Measurements from ENCODE around the gene QKI.

Gene QKI

DNA sequence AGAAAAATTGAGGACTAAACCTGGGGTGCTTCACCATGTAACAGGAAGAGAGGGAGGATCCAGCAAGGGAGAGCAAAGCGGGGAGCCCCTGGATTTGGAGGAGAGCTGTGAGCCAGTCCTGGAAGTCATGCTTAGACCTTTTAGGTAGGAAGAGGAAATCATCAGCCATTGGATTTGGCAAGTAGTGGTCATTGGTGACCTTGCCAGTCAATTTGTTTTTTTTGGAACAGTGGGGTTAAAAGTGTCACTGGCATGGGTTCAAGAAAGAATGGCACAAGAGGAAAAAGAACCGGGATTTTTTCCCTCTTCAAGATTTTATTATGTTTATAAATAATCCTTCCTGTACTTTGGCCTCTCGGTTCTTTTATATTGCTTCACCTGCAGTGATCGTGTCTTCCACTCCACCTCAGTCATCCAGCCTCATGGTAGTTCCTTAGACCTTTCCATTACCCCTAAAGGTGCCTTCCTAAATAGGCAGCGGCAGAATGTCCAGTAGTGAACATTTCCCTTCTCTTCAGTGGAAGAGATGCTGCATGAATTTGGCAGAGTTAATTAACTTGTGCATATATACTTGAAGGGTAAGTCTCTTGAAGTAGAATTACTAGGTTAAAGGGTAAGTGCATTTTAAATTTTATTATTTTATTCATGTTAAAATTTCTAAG is 124.7 kb downstream of the QKI start:
- no peak for FAIRE-seq

DNA sequence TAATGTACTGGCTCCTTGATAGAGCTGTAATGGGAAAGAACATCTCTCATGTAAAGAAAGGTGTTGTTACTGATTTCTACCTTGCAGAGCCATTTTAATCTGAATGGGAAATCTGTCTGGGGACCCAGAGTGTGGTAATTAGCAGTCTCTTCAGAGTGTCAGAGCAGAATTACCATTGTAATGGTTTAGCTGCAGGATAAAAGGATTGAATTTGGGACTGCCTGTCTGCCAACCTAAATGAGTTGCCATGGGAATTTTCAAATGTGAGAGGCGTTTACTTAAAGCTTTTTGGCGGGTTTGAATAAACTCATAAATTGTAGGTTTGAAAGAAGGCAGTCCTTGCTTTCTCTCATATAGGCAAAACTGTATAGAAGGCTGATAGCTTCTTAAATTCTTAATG is 128.8 kb downstream of the QKI start:
- no peak for FAIRE-seq

DNA sequence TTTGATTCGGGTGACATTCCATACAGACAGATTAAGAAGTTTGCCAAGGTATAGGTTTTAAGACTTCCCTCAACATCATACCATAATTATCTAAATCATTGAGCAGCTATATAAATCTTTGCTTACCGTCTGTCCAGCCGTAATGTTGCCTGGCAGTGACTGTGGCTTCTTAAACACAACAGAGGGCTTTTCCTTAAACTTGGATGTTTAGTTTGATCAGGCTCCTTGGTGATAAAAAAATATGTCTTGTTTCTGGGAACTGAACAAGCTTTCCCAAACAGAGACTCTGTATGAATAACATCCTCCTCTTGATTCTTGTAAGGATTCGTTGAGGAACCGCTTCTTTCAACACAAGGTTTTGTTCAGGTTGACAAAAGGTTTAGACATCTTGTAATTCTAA is 130.9 kb downstream of the QKI start:
- FAIRE-seq = no peak

DNA sequence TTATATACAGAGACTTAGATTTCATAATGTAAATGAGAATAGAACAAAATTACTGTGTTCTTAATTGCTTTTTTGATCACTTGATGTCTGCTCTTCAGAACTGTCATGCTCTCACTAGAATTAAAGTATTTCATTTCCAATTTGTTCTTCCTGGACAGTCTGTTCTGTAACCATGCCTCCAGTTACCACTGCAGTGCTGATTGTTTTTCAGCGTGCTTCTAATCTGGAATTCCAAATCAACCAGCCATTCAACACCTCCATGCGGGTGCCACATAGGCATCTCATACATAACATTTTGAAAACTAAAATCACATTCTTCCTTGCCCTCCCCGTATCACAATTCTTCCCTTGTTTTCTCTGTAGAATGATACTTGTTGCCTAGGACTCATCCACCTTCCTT is 132.8 kb downstream of the QKI start:
- no peak for FAIRE-seq

DNA sequence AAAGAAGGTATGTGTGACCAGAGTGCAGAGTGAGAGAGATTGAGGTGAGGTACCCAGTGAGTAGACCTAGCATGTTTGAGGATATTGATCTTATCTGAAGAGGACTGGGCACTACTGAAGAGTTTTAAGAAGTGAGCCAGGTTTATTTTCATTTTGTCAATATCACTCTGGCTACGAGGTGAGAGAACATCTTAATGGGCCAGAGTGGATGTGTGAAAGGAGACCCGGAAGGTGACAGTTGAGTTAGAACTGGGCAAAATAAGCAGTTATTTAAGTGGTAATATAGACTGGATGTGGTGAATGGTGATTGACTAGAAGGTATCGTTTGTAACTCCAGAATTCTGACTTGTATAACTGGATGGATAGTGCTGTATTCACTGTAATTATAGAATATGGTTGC is 134.1 kb downstream of the QKI start:
- FAIRE-seq = no peak

DNA sequence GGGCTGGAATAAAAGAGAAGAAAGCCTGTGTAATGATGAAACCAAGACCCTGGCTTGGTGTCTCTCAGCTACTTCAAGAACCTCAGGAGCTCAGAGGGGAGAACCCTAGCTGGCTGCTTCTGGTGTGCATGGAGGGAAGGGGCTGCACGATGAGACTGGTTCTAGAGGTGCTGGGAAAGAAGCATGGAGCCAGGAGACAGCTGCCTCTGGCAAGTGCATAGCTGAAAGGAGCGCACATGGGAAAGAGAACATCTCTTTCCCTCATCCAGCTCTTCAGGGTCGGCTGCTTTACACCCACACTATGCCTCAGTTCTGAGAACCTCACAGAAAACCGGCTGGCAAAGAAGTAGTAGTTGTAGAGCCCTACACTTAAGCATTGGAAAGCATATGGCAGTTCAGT is 139.5 kb downstream of the QKI start:
- no peak for FAIRE-seq

DNA sequence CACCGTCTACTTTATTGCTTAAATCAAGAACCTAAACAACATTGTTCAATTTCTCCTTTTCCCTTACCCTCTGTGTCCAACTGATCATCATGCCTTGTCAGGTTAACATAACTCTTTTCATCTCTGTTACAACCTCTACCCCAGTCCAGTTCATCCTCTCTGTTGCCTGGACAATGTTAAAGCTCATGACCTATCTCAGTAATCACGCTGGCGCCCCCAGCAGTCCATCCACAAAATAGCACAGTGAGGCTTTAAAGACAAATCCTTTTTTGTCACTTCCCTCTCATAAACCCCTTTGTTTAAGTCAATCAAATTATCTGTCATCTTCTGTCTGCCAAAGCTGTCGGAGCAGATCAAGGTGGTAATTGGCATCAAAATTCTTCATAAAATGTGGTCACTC is 140.1 kb downstream of the QKI start:
- FAIRE-seq = no peak

DNA sequence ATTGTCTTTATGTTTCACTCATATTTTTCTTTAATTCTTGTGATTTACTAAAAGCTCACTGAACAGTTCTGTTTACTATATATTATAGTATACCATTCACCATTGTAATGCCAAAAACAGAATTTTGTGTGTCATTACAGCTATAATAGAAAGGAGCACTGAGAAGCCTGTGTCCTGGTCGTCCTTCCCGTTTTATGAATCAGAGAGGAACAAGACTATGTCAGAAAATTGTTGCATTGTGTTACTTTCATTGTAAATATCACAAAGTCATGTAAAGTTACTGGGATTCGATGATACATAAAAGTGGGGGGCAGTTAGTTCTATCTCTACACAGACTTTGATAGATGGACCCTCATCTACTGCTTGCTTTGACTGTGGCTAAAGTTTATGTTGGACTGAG is 145.1 kb downstream of the QKI start:
- no peak for FAIRE-seq

DNA sequence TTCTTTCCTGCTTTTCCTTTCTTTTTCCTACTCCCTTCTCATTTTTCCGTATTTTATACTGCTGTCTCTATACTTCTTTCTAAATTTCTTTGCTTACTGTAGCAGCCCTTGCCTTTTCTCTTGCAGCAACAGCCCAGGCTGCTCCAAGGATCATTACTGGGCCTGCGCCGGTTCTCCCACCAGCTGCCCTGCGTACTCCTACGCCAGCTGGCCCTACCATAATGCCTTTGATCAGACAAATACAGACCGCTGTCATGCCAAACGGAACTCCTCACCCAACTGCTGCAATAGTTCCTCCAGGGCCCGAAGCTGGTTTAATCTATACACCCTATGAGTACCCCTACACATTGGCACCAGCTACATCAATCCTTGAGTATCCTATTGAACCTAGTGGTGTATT is 148.8 kb downstream of the QKI start:
- FAIRE-seq = no peak

DNA sequence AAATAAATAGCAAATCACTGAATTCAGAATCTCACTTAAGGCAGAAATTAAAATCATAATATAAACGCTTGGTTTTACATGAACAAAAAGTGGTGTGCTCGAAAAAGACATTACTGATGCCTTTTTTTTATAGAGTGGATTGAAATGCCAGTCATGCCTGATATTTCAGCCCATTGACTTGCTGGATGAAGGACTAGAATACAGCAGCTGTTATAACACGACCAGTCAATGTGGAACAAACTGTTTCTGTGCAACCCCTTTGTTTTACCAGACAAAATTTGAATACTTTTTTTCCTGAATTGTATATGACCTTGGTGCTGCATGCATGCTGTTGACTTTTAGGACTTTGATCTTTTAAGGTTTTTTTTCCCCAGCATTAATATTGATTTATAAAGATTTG is 150.0 kb downstream of the QKI start:
- FAIRE-seq = no peak

DNA sequence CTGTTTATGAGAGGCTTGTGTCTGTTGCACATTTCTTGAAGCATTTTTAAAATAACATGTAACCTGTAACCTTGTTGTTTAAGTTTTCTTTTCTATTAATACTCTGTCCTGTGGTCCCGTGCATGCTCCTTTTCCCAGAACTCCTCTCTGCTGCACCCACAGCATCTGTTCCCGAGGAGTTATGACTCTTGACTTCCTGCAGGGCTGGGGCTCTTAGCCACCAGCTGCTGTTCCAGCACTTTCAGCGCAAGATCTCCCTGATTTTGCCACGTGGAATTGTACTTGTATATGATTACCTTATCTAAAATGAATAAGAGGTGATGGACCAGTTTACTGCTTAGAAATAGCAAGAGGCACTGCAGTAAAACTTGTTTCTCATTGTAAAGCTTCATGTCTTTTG is 150.6 kb downstream of the QKI start:
- no peak for FAIRE-seq

DNA sequence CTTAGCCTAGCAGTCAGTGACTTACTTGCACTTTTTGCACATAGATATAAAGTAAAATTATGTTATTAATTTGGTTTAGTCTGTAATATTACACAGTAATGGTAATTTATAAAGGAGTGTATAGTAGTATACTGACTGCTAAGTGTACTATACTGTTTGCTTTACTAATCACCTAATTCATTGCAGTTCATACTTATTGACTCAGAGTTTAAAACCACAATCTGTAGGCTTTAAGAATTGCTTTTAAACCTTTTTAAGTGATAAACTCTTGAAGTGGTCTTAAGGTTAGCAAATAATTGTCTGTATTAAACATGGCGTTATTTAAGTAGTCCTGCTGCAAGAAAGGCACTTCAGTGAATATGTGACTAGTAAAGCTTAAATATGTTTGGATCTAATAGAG is 151.5 kb downstream of the QKI start:
- no peak for FAIRE-seq

DNA sequence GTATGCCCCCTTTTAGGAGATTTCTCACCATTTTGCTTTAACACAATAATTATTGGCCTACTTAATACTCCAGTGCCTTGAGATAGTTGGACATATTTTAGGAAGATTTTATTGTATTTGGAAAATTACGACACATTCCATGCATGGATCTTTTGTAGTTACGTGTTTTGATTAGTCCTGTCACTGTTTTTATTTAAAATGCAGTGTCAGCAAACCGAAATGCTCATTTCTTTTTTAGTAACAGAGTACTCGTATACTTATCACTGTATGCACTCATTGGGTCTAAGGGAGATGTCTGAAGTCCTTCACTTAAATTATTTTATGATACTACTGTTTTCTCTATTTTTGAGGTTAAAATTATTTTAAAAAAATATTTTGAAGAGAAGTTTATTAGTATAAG is 153.8 kb downstream of the QKI start:
- FAIRE-seq = no peak

DNA sequence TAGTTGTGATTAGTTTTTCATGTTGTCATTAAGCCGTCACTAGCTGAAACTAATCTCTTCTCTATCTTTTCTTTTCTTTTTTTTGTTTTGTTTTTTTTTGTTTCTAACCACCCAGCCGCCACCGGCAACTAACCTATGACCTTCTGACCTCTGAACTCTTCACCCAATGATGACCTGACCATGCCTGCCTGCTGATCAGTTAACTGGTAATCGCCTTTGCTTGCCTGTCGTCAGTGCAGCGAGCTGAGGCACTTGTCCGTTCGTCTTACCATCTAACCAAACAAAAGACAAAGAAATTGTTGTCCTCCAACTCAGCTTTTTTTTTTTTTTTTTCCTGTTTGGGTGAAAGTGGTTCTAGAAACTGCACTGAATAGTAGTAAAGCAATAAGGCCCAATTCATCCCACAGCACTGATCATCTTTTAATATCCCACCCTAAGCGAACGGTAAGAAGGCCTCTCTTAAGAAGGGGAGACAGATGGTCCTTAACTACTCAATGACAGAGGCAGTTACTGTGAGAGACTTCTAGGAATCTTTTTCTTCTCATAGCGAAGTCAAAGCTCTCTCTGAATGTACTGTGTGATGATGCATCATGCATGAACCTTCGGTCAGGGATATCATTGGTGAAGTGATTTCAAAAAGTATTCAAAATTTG is 156.2 kb downstream of the QKI start:
- FAIRE-seq = no peak

DNA sequence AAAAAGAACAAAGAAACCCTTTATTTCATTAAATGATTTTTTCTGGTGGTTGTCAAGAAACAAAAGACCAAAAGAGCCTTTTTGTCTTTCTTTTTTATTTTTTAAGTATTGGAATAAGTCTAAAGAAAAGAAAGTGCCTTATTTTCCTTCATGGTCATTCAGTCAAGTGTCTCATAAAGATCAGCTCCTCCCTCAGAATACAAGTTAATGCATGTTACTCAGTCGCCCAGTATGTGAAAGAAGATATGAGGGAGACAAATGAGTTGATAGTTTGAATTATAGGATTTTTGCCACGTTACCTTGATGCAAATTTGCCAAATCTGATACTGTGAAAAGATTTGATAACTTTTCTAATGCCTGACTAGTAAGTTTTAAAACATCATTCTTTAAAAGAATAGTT is 157.2 kb downstream of the QKI start:
- no peak for FAIRE-seq

DNA sequence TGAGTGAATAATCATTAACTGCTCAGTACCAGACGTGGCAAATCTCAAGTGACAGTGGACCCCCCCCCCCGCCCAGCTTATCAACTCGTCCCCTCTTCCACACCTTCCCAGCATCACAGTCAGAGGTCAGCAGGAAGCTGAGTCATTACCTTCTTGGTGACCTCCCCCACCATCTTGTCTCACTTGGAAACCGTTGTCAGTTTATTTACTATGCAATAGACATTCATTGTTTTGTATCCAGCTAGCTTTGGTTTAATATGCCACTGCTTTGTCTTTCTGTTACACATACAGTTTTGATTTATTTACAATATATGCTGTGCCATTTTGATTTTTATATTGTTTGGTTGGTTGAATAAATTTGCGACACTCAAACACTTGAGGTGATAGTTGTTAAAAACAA is 158.1 kb downstream of the QKI start:
- no peak for FAIRE-seq

DNA sequence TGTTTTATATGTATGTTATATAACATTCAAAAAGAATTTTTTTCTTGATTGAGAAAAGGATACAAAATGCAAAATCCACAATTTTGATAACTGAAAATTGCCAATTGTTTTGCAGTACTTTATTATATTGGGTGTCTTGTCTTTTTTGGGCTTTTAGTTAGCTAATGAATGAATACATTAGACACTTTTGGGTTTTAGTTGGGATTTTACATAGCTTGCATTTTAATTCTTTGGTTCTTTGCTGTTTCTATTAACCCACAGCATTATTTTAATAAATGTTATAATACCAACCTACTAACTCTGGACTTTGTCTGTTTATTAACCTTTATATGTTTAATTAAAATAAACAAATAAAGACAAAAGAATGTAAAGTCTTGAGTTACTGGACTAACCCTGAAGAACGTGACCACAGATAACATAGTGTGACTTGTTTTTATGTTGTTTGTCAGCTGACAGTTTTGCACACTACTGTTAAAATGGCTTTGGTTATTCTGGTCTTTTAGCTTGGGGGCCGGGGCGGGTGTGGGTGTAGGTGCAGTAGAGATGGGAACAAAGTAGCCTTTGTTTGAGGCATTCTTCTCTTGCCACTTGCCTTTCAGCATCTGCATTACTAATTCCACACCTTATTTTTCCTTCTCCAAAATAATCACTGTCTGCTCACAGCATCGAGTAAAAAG is 159.1 kb downstream of the QKI start:
- FAIRE-seq = peak; percentile 87

DNA sequence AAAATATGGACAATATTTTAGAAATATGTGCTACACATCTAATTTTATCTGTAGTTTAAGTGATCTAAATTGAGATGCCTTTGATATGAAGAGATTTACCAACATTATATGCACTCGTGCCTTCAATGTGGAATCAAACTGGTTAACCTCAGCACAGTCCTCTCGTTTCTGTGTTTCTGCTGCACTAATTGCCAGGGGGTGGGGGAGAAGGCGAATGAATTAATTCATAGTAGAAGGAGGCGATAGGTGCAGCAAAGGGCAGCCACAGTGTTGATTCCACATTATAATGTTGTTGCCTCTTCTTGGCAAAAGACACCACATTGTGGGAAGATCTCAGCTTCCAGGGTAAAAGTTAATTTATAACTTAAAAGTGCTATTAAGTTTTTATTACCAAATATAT is 161.6 kb downstream of the QKI start:
- FAIRE-seq = no peak

DNA sequence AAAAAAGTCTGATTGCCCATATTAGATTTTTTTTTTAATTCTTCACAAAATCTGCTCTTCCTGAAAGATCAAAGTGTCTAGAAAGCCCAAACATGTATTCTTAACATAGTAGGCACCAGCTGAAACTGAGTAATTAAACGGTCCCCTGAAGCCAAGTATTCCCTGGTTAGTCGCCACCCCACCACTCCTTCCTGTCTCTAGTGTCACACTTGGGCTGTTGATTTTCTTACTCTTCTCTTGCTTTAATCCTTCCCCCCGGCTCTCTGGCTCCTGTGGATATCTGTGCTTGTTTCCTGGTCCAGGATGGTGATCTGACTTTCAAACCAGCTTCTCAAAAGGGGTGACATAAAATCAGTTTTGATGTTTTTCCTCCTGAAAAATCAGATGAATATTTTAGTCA is 162.9 kb downstream of the QKI start:
- FAIRE-seq = no peak

DNA sequence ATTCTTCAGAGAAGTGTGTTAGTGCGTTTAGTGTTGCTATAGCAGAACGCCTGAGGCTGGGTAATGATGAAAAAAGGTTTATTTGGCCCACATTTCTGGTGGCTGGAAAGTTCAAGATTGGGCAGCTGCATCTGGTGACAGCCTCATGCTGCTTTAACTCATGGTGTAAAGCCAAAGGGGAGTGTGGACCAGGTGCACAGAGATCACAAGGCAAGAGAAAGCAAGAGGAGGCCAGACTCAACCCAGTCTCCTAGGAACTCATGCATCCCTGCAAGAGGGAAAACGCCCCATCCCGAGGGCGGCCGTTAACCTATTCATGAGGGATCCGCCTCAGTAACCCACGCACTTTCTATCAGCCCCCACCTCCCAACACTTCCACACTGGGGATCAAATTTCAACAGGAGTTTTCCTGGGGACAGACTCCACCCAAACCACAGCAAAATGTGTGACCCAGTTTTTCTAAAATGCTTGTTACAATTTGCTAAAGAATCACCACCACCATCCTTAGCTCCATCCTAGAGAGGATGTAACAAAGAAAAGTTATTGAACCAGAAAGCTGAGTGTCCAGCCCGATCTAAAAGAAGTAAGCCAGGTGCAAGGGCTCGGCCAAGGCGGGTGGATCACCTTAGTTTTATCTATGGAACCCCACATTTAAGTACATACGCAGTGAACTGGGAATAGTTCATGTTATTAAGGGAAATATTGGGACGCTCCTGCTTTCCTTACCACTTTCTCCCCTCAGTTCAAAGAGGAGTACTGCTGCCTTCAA is 164.8 kb downstream of the QKI start:
- no peak for FAIRE-seq

DNA sequence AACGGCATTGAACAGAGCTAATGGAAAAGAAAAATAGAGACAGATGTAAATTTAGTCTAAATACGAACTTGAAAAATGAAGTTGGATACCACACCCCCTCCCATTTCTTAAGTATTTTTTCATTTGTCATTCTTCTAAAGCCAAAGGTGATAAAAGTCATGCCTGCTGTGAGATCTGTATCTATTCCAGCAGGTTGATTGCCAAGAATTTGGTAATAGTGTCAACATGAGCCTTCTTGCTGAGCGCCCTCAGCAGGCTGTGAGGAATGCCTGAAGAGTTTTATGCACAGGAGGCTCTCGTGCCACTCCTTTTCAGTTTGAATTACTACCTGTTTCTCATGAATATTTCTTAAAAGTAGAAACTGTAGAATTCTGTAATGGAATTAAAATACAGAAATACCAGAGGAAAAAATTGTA is 165.4 kb downstream of the QKI start:
- no peak for FAIRE-seq

DNA sequence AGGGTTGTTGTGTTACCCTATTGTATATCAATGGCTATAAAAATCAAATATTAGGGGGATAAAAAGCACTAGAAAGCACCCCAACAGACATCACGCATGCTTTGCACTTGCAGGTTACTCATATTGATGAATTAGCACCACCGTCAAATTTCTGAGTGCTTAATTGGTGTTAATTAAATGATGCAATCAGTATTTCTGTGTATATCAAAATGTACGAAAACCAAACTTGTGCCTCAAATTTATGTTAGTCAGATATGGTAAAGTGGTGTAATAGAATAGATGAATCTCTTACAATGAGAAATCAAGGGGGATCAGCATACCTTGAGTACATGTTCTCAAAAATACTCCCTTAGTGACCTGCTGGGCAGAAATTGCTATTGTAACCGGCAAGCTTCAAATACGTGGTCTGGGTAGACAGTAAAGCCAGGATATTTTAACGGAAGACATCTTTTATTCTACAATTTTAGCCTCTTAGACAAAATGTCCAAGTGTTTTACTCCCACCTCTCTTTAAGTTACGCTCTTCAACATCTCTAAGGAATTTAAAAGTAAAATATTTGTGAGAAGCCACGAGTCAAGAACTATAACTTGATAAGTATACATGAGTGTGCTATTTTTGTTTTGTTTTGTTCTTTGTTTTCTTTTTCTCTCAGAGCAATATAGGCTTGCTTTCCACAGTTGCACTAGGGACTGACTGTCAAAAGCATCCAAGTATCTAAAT is 166.0 kb downstream of the QKI start:
- FAIRE-seq = no peak

DNA sequence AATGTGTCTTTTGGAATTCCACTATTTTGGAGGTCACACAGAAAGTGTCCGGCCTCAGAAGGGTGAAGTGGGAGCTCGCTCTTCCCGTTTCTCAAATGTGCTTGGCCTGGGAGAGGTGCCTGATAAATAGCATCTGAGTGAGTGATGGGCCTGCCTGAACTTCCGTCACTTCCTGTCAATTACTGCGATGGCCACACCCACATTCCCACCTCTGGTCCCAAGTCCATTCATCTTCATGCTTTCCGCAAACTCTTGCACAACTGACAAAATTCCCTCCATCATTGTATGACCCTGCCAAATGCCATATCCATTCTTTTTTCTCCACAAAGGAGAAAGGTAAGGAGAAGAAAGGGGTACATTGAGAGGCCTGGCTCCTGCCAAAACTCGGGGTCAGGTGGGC is 169.0 kb downstream of the QKI start:
- FAIRE-seq = no peak
